Measurements from ENCODE around the gene VIL1.

GRCh38 chr2:218392459-218392858 lies 26.5 kb upstream of the VIL1 start:
- TF ChIP-seq CTCF (IDR thresholded peaks at IDR 0.05; ENCODE audit: low read length) (no peak), EZH2 (optimal IDR thresholded peaks at IDR 0.05; ENCODE audit: low read depth, low read length) (no peak), EZH2phosphoT487 (IDR thresholded peaks at IDR 0.05; ENCODE audit: low read length) (no peak)

Measured in MM.1S (cell line).